ENCODE data around the gene ERN2. TPM values are rescaled to one million over a fixed set of nuclear protein-coding genes. Genes with fewer than 3 reads are reported as not detected.

The ERN2 gene
- total RNA-seq, 1 experiment from 2014 or later: 2.1 TPM

DNA sequence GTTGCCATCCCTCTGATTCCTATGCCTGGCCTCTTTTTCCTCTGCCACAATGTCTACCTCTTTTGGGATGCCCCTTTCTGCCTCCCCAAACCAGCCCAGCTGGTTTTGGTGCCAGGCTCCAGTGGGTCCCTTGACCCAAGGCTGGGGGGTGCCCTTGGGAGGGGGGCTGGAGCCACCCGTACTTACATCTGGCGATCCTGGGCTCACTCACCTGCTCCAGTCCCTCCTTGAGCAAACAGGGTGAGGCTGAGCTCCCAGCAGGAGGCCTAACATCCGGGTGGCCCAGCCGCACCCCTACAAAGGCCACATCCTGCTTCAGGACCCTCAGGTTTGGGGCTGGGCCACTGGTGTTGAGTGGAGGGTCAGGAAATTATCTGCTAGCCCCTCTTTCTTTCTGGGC, 1.2 kb downstream of the ERN2 start:
- H3K4ac ChIP-seq (ENCODE audit: low read depth, low read length): no peak overlapping the region
- H2AFZ ChIP-seq (ENCODE audit: low read length): no peak overlapping the region
- peaks cover 5% of the 10 kb centered on the region for H3K9me3 ChIP-seq (ENCODE audit: control insufficient read depth, low read depth, low read length)
- Mint-ChIP-seq H3K36me3 (ENCODE audit: insufficient read depth in 1 of 3, low read depth in 3 of 3) (peaks cover 2 to 19% (median 7%) of the 10 kb centered on the region in 3 experiments; a peak in 5 of 7 replicates), H3K4me1 (peaks cover 2 to 9% of the 10 kb centered on the region in 2 experiments; a peak in 3 of 4 replicates), H3K27me3 (ENCODE audit: low read depth) (peaks cover 25% of the 10 kb centered on the region), H3K27ac (no peak overlapping the region), H3K9me3 (peaks cover 10 to 11% of the 10 kb centered on the region in 2 experiments), H3K4me3 (no peak overlapping the region)
- no peak overlapping the region for H3K27ac ChIP-seq (ENCODE audit: insufficient read length, low read depth, low read length)
- H2BK20ac ChIP-seq (ENCODE audit: low read depth, low read length, poor library complexity, severe bottlenecking): no peak overlapping the region
- H2BK15ac ChIP-seq (ENCODE audit: low read depth, low read length): no peak overlapping the region
- H3K23ac ChIP-seq (ENCODE audit: insufficient read length, low read depth, low read length): no peak overlapping the region
- H4K91ac ChIP-seq (ENCODE audit: insufficient read length, low read depth, low read length): no peak overlapping the region
- H3K79me2 ChIP-seq (ENCODE audit: insufficient read depth, low read length): no peaks in the 10 kb centered on the region
- TF ChIP-seq CTCF (conservative IDR thresholded peaks at IDR 0.05): no peak
- no peak overlapping the region for H3K9ac ChIP-seq (ENCODE audit: extremely low read depth, insufficient read length, low read length)
- no peak overlapping the region for H2BK120ac ChIP-seq (ENCODE audit: low read depth, low read length, poor library complexity, severe bottlenecking)
- H2BK5ac ChIP-seq (ENCODE audit: insufficient read length, low read length): no peak overlapping the region
- no peaks in the 10 kb centered on the region for H3K79me1 ChIP-seq (ENCODE audit: insufficient read depth, low read depth, low read length, poor library complexity, severe bottlenecking)
- H2AK5ac ChIP-seq (ENCODE audit: insufficient read length, low read length): no peak overlapping the region
- no peak overlapping the region for H2BK12ac ChIP-seq (ENCODE audit: insufficient read length, low read depth, low read length)
- no CpG with 5 or more reads among the region's 4 CpGs for WGBS (ENCODE audit: extremely low coverage, insufficient read length, low lambda C conversion rate)
- no peak overlapping the region for H4K8ac ChIP-seq (replicated peaks; ENCODE audit: insufficient read length, low read depth, low read length)
- H3K4me1 ChIP-seq (ENCODE audit: insufficient read depth, low read length): no peaks in the 10 kb centered on the region
- no peak overlapping the region for H3K14ac ChIP-seq (ENCODE audit: insufficient read depth, low read length)
- no peak overlapping the region for H3K56ac ChIP-seq (ENCODE audit: insufficient read length, low read depth, low read length)
- no peak overlapping the region for H3T11ph ChIP-seq (ENCODE audit: low read length)
- peaks cover 3% of the 10 kb centered on the region for H4K20me1 ChIP-seq (ENCODE audit: control insufficient read depth, insufficient read depth, insufficient read length)
- H3K18ac ChIP-seq (ENCODE audit: insufficient read length, low read depth, low read length): no peak overlapping the region
- peaks cover 3% of the 10 kb centered on the region; the same call in 1 of the 2 replicates for H3K27me3 ChIP-seq (ENCODE audit: insufficient read depth, low read length)
- DNase-seq: no peak
- H4K5ac ChIP-seq (ENCODE audit: insufficient read length, low read depth, low read length): no peak overlapping the region
- peaks cover 8% of the 10 kb centered on the region for H3K23me2 ChIP-seq (ENCODE audit: insufficient read length, low read depth, low read length, poor library complexity, severe bottlenecking)
- no peak overlapping the region for H3K4me2 ChIP-seq (ENCODE audit: insufficient read depth, insufficient read length, low read length)
